Suprapubic skin (tissue), 4 donors: ENCODE data around the gene COL15A1. TPM values are rescaled to one million over a fixed set of nuclear protein-coding genes. Genes with fewer than 3 reads are reported as not detected.
A peak's percentile ranks its signal among the peaks of the same experiment; 100 is the strongest.

Experiments
- DNase-seq, 2 donors: peaks; one replicate each; pipeline ENCODE4 v3.0.0-alpha.2; 2019; ENCODE audit warnings: low spot score in 2 of 2
- H3K27ac ChIP-seq: fragments of 200-600 bp; sonication (generic); one replicate; pipeline ENCODE4 v1.5.1; 2019
- H3K27me3 ChIP-seq: fragments of 200-600 bp; sonication (generic); one replicate; pipeline ENCODE4 v1.5.1; 2019
- H3K36me3 ChIP-seq: fragments of 200-600 bp; sonication (generic); one replicate; pipeline ENCODE4 v1.5.1; 2019
- H3K4me1 ChIP-seq: fragments of 200-600 bp; sonication (generic); one replicate; pipeline ENCODE4 v1.5.1; 2019
- H3K4me3 ChIP-seq: fragments of 200-600 bp; sonication (generic); one replicate; pipeline ENCODE4 v1.5.1; 2019; ENCODE audit warnings: mild to moderate bottlenecking
- H3K9me3 ChIP-seq: fragments of 200-600 bp; sonication (generic); one replicate; pipeline ENCODE4 v1.5.1; 2019
- EP300 ChIP-seq: sonication (generic); formaldehyde crosslinking; IDR thresholded peaks from one replicate; pipeline ENCODE4 v1.6.1; 2017; ENCODE audit warnings: antibody characterized with exemption
- POLR2A ChIP-seq, 2 donors: fragments of 450-650 bp; IDR thresholded peaks; one replicate each; pipeline ENCODE4 v1.6.1; 2017; ENCODE audit warnings: antibody characterized with exemption in 2 of 2, mild to moderate bottlenecking in 2 of 2, moderate library complexity in 2 of 2
- POLR2AphosphoS5 ChIP-seq, 3 donors: sonication (generic); formaldehyde crosslinking; IDR thresholded peaks; one replicate each; pipeline ENCODE4 v1.6.1; 2017; ENCODE audit warnings: antibody characterized with exemption in 3 of 3
- WGBS: methylation state at CpG from one replicate; pipeline ENCODE4 v1.1.5; 2018; 5-methylcytosine and 5-hydroxymethylcytosine counted together
- total RNA-seq, 4 donors: library from RNA; depleted of rRNA; stranded (reverse); fragments of >200 nt; gene quantifications; one replicate each; pipeline ENCODE4 v1.1.0, GENCODE V29; 2016
- TF ChIP-seq, protein P1 (sequence below), 2 donors: fragments of 200-600 bp in 1 of 2; fragments of 450-650 bp in 1 of 2; sonication (generic) in 1 of 2; IDR thresholded peaks; one replicate each; pipeline ENCODE4 v1.5.1; 2016 to 2019; ENCODE audit warnings: antibody characterized with exemption in 2 of 2, mild to moderate bottlenecking in 1 of 2, moderate library complexity in 1 of 2

Gene COL15A1
- total RNA-seq, 4 donors from 2014 or later = 8.0 to 15.0 (median 9.3) TPM

DNA sequence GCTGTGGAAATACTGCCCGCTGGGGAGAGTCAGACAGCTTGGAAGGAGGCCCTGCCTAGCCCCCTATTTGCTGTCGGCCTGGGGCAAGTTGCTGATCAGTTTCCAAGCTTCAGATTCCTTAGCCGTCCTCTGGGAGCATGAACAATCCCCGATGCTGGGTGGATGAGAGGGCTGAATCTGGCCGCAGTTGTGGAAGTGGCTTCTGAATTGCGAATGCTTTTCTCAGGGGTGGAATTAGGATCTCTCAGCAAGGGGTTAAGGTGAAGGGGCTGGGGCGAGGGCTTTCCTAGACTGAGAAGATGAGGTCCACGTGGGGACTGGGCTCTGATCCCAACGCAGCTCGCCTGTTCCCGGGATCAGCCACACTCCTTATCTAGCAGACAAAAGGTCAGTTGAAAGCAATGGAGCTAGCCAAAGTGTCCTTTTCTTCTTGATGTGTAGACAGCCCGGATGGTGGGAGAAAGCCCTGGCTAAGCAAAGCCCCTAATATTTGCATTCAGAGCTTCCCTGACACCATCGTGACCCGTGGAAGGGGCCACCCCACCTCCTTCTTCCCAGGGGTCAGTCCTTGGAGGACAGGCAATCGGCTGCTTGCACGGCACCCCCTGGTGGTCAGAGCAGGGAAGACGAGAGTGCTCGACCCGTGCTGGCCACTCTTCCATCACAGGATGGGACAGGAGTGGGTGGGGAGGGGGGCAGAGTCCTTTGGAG, 54.9 kb downstream of the COL15A1 start:
- peak; percentile 90 to 92 for DNase-seq
- TF ChIP-seq POLR2A (IDR thresholded peaks at IDR 0.05) (no peak), POLR2AphosphoS5 (IDR thresholded peaks at IDR 0.05) (peak in 1 of 3 donors; percentile 15), EP300 (no peak)
- TF ChIP-seq, protein P1, sequence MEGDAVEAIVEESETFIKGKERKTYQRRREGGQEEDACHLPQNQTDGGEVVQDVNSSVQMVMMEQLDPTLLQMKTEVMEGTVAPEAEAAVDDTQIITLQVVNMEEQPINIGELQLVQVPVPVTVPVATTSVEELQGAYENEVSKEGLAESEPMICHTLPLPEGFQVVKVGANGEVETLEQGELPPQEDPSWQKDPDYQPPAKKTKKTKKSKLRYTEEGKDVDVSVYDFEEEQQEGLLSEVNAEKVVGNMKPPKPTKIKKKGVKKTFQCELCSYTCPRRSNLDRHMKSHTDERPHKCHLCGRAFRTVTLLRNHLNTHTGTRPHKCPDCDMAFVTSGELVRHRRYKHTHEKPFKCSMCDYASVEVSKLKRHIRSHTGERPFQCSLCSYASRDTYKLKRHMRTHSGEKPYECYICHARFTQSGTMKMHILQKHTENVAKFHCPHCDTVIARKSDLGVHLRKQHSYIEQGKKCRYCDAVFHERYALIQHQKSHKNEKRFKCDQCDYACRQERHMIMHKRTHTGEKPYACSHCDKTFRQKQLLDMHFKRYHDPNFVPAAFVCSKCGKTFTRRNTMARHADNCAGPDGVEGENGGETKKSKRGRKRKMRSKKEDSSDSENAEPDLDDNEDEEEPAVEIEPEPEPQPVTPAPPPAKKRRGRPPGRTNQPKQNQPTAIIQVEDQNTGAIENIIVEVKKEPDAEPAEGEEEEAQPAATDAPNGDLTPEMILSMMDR (IDR thresholded peaks at IDR 0.05) = peak; percentile 60 to 82
- no peaks in the 10 kb centered on the region for H3K36me3 ChIP-seq
- peak overlapping the region; percentile 59 for H3K27ac ChIP-seq
- no peak overlapping the region for H3K4me3 ChIP-seq
- H3K9me3 ChIP-seq = no peaks in the 10 kb centered on the region
- H3K27me3 ChIP-seq = peaks cover 6% of the 10 kb centered on the region
- H3K4me1 ChIP-seq = peaks cover 40% of the 10 kb centered on the region
- 13% methylated on average over 19 of the region's 19 CpGs for WGBS

DNA sequence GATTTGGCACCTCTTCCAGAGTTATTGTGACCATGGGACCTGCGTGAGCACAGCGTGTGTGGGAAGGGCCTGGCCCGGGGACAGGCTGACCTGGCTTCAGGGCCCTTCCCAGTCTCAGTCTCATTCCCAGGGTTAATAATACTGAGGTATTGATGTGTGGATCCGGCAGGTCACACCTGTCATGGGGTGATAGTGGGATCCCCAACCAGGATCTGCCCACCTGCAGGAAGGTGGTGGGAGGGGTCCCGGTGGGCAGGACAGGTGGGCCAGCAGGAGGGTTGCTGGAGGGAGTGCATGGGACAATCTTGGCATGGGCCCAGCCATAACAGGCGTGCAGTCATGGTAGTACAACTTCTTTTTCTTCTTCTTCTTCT, 55.4 kb downstream of the COL15A1 start:
- H3K4me1 ChIP-seq = peaks cover 37% of the 10 kb centered on the region
- TF ChIP-seq, protein P1 (IDR thresholded peaks at IDR 0.05) = no peak
- TF ChIP-seq POLR2AphosphoS5 (IDR thresholded peaks at IDR 0.05) = no peak
- WGBS = 29% methylated on average over 6 of the region's 6 CpGs
- peak overlapping the region; percentile 59 for H3K27ac ChIP-seq
- peaks cover 6% of the 10 kb centered on the region for H3K27me3 ChIP-seq
- H3K36me3 ChIP-seq = no peaks in the 10 kb centered on the region
- peak in 1 of 2 donors; percentile 68 for DNase-seq
- H3K9me3 ChIP-seq = no peaks in the 10 kb centered on the region
- no peak overlapping the region for H3K4me3 ChIP-seq

GRCh38 chr9:99000476-99001395, 57.0 kb downstream of the COL15A1 start:
- TF ChIP-seq EP300 (no peak), POLR2A (IDR thresholded peaks at IDR 0.05) (no peak)
- TF ChIP-seq, protein P1 (IDR thresholded peaks at IDR 0.05) = peak; percentile 58
- DNase-seq = peak in 1 of 2 donors; percentile 77
- H3K4me1 ChIP-seq = peaks cover 22% of the 10 kb centered on the region
- H3K4me3 ChIP-seq = no peak overlapping the region
- peaks cover 6% of the 10 kb centered on the region for H3K36me3 ChIP-seq
- H3K27me3 ChIP-seq = peaks cover 6% of the 10 kb centered on the region
- no peaks in the 10 kb centered on the region for H3K9me3 ChIP-seq
- WGBS = 65% methylated on average over 3 of the region's 5 CpGs
- H3K27ac ChIP-seq = no peak overlapping the region

GRCh38 chr9:99001892-99002291, 58.2 kb downstream of the COL15A1 start:
- Histone ChIP-seq H3K9me3 (no peaks in the 10 kb centered on the region), H3K4me3 (no peak overlapping the region), H3K4me1 (peaks cover 22% of the 10 kb centered on the region), H3K36me3 (peaks cover 6% of the 10 kb centered on the region), H3K27ac (no peak overlapping the region), H3K27me3 (peaks cover 6% of the 10 kb centered on the region)
- TF ChIP-seq EP300 (no peak), POLR2AphosphoS5 (IDR thresholded peaks at IDR 0.05) (no peak), POLR2A (IDR thresholded peaks at IDR 0.05) (no peak)
- TF ChIP-seq, protein P1 (IDR thresholded peaks at IDR 0.05) = no peak
- DNase-seq = no peak
- WGBS = 97% methylated on average over 2 of the region's 2 CpGs

DNA sequence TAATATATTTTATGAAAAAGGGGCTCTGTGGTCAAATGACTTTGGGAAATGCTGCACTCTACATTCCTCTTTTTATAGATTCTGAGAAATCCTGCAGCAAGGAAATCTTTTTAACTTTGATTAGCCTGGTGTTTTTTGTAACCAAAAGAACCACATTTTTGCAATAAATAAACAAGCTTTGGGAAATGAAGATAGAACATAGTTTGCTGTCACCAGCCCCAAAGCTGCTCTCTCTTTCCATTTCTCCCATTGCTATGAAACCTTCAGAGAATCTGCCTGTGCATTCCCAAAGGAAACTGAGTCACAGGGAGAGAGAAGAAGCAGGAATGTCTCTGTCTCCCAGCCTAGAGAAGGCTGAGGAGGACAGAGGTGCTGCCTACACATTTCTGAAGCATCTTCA, 59.0 kb downstream of the COL15A1 start:
- TF ChIP-seq EP300 (no peak), POLR2A (IDR thresholded peaks at IDR 0.05) (no peak), POLR2AphosphoS5 (IDR thresholded peaks at IDR 0.05) (no peak)
- TF ChIP-seq, protein P1 (IDR thresholded peaks at IDR 0.05) = no peak
- no peak for DNase-seq
- Histone ChIP-seq H3K4me1 (peaks cover 16% of the 10 kb centered on the region), H3K27ac (no peak overlapping the region), H3K36me3 (peaks cover 6% of the 10 kb centered on the region), H3K9me3 (no peaks in the 10 kb centered on the region), H3K4me3 (no peak overlapping the region), H3K27me3 (peaks cover 6% of the 10 kb centered on the region)
